Central memory CD4-positive, alpha-beta T cell (primary cell): ENCODE data around the gene RNF111.
"Not testable (repeated sequence)": the region's sequence is repeated elsewhere in the genome, so short reads cannot be mapped to it uniquely, and the experiment has no call there.

ENCODE experiments used
- DNase-seq: peaks from one replicate; pipeline ENCODE4 v3.0.0; 2022
- total RNA-seq, 3 experiments: gene quantifications; one replicate each; lab custom pipeline; 2026; lab: John Stamatoyannopoulos, UW

RNF111 gene
- total RNA-seq: 30.8 to 51.9 (median 47.7) reads per million in 3 experiments

GRCh38 chr15:58987491-58988005, at the start of gene RNF111:
RNF111 (plus strand) TSS chr15:58987663; CDS start chr15:59030823, 43,160 bp downstream.
- DNase-seq: peak; percentile 91

GRCh38 chr15:58947179-58947578, 40.3 kb upstream of the RNF111 start:
- no peak for DNase-seq

- no peak for DNase-seq
These were observed 36.0 kb upstream of the RNF111 start for GRCh38 chr15:58951388-58952007.

- no peak for DNase-seq
These were observed 34.7 kb upstream of the RNF111 start for GRCh38 chr15:58952751-58953150.

GRCh38 chr15:58957101-58957973, 30.1 kb upstream of the RNF111 start:
- peak; percentile 54 for DNase-seq

GRCh38 chr15:58958811-58959210, 28.7 kb upstream of the RNF111 start:
- DNase-seq: no peak

GRCh38 chr15:58962136-58962535, 25.3 kb upstream of the RNF111 start:
- no peak for DNase-seq

GRCh38 chr15:58962662-58963565, 24.5 kb upstream of the RNF111 start:
- no peak for DNase-seq

GRCh38 chr15:58966698-58967097, 20.8 kb upstream of the RNF111 start:
- DNase-seq: no peak

- no peak for DNase-seq
These were observed 20.0 kb upstream of the RNF111 start for GRCh38 chr15:58967479-58967878.

DNA sequence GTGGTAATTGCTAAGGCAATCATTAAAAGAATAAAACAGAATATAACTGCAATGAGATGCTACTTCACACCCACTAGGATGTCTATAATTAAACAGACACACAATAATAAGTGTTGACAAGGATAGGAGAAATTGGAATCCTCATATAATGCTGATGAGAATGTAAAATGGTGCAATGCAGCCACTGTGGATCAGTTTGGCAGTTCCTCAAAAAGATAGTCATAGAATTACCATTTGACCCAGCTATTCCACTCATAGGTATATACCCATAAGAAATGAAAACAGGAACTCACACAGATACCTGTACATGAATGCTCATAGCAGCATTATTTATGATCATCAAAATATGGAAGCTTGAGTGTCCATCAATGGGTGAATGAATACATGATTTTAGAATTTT, 9.6 kb upstream of the RNF111 start:
- no peak for DNase-seq

DNA sequence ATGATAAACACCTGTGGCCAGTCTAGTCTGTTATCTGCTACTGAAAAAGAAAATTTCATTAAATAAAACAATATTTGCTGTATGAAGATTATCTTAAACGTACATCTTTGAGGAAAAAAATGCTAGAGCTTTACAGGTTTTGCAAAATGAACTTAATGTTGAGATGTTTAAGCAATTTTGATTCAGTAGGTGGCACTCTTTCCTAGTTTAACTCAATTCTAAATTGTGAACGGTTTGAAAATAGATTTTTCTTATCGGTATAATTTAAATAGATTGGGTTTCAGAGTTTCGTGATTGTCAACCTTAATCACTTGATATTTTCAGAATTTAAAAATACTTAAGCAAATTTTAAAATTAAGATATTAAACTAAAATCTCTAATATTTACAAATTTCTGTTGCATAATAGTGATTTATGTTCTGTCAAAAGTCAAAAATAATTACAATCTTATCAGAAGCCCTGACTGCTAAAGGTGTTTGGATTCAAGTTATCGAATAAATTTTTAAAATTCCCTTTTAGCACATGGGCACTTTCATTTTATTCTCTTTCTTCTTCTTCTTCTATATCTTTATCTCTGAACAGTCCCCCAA, 7.0 kb upstream of the RNF111 start:
- peak; percentile 40 for DNase-seq

DNA sequence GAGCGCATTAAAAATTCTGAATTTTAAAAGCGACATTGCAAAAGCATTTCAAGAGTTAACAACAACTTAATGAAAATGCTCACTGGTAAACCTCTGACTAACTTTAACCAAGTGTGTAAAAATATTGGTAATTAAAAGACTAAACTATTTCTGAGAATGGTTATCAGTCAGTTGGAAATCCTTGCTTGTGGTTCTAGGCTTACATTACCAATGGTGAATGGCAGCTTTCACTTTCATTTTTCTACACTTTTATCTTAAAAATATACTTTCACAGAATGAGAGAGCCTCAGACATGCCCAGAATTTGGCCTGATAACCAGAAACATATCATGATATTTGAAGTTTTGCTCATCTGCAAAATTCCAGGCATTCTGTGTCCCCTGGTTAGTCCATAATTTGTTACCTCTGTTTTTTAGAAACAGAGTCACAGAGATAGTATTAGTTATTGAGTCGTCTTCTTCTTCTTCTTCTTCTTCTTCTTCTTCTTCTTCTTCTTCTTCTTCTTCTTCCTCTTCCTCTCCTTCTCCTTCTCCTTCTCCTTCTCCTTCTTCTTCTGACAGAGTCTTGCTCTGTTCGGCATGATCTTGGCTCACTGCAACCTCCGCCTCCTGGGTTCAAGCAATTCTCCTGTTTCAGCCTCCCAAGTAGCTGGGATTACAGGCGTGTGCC, 5.5 kb upstream of the RNF111 start:
- peak; percentile 30 for DNase-seq

DNA sequence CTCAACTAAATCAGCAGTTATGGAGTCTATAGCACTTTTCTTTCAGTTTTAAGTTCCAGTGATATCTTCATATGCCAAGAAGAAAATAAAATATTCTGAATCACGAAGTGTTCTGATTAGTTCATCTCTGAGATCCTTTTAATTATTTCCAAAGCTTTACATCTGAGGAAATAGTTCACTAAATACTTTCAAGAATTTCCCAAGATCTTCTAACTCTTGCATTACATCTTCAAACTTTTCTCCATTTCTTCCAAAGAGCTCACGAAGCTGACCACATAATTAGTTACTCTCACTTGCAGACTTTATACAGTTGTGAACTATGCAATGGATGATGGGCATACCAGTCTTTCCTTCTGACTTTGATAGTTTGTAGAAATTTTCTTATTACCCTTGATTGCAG, 4.2 kb upstream of the RNF111 start:
- DNase-seq: no peak

- DNase-seq: no peak
These were observed 2.0 kb upstream of the RNF111 start for GRCh38 chr15:58985443-58985842.

- no peak for DNase-seq
These were observed 427 bp upstream of the RNF111 start for GRCh38 chr15:58987036-58987435.

DNA sequence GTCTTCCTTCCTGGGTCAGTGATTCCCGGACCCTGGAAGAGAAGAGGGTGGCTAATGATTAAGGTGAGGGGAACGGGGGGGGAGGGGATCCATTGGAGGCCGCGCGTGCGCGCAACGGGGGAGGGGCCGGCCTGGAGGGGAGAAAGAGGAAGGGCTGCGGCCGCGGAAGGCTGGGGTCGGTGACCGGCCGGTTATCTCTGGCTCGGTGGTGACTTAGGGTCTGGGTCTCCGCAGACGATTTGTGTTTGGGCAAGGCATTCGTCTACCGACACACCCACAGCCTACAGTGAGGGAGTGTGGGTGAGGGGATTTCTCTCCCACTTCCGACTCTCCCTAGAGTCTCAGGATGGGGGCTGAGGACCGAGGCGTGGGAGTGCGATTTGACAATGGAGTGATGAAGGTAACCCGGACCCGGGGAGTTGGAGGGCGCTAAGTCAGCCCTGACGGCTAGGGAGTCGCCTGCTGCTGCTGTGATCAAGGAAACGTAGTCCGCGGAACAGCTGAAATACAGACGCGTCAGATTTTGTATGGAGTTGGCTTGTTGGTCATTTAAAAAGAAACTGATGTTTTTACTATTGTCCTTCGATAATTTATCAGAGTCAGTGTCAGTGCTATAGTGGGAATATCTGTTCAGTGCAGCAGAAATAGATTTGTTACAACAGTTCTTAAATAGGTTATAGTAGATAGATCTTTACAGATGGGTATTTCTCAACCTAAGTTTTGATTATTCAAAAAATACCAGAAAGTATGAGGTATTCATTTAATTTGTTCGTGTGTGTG, 733 bp downstream of the RNF111 start:
- peak; percentile 27 for DNase-seq

DNA sequence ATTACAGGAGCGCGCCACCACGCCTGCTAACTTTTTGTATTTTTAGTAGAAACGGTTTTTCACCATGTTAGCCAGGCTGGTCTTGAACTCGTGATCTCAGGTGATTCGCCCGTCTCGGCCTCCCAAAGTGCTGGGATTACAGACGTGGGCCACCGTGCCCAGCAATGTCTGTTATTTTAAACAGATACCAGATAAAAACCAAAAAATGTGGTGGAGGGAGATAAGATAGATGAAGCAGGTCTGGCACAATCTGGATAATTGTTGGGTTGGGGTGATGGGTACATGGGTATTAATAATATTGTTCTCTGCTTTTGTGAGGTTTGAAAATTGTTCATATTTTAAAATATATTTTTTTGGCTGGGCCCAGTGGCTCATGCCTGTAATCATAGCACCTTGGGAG, 4.7 kb downstream of the RNF111 start:
- no peak for DNase-seq

DNA sequence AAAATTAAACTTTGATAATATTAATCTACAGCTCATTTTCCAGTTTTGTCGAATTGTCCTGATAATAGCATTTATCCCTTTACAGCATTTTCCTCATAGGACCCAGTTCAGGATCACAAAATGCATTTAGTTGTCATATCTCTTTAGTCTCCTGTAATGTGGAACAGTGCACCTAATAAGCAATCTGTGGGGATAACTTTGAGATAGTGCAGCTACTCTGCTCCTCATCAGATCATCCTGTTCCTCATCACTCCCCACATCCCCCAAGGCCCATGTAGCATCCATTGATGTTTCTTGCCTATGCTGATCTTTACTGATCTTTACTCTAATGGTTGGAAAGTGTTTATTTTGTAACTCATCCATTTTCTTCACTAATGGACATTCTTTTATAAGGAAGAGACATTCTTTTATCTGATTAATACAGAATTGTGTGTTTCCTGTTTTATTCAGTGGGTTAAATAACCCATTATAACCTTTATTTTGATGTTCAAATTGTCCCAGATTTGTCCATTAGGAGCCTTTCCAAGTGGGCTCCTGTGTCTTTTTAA, 7.5 kb downstream of the RNF111 start:
- no peak for DNase-seq

DNA sequence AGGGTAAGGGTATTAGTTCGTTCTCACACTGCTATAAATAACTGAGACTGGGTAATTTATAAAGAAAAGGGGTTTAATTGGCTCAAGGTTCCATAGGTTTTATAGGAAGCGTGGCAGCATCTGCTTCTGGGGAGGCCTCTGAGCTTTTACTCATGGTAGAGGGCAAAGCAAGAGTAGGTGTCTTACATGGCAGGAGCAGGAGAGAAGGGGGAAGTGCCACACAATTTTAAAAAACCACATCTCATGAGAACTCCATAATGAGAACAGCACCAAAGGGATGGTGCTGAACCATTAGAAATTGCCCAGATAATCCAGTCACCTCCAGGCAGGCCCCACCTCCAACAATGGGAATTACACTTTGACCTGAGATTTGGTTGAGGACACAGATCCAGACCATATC, 12.2 kb downstream of the RNF111 start:
- no peak for DNase-seq

- not testable (repeated sequence) for DNase-seq
These were observed 12.8 kb downstream of the RNF111 start for GRCh38 chr15:59000251-59000650.
